Dendritic cell treated with granulocyte-macrophage colony-stimulating factor and Interleukin-4, amounts not matched to agents 40 ng/mL and 50 ng/mL, for 4 days (primary cell): ENCODE measurements around the gene EZH2.

Experiments used
- H3K27ac Mint-ChIP-seq: one replicate; pipeline ENCODE4 v1.8.0; 2022; ENCODE audit warnings: mild to moderate bottlenecking, mixed read lengths
- H3K27me3 Mint-ChIP-seq: one replicate; pipeline ENCODE4 v1.8.0; 2022; ENCODE audit warnings: mild to moderate bottlenecking, mixed read lengths
- H3K36me3 Mint-ChIP-seq: one replicate; pipeline ENCODE4 v1.8.0; 2022; ENCODE audit warnings: low read depth, mixed read lengths
- H3K4me1 Mint-ChIP-seq: one replicate; pipeline ENCODE4 v1.8.0; 2022; ENCODE audit warnings: low read depth, mixed read lengths
- H3K4me3 Mint-ChIP-seq: one replicate; pipeline ENCODE4 v1.8.0; 2022; ENCODE audit warnings: mild to moderate bottlenecking, moderate library complexity, mixed read lengths
- H3K9me3 Mint-ChIP-seq: one replicate; pipeline ENCODE4 v1.8.0; 2022; ENCODE audit warnings: mixed read lengths
- intact Hi-C: fragments of 100-400 bp; cut with micrococcal nuclease; formaldehyde crosslinking; loops from one replicate; pipeline ENCODE4 v1.15.0; 2022

Gene EZH2

GRCh38 chr7:148803094-148803493 is 81.0 kb downstream of the EZH2 start:
- intact Hi-C loops = no loop called here

GRCh38 chr7:148802101-148802493 is 82.0 kb downstream of the EZH2 start:
- Mint-ChIP-seq H3K27ac (no peak overlapping the region), H3K9me3 (no peaks in the 10 kb centered on the region), H3K4me3 (no peak overlapping the region)

More at GRCh38 chr7:148803094-148803493, 81.0 kb downstream of the EZH2 start:
- H3K27me3 Mint-ChIP-seq = no peaks in the 10 kb centered on the region
- peaks cover 94% of the 10 kb centered on the region for H3K36me3 Mint-ChIP-seq
- H3K27ac Mint-ChIP-seq = no peak overlapping the region
- H3K4me3 Mint-ChIP-seq = no peak overlapping the region
- H3K9me3 Mint-ChIP-seq = no peaks in the 10 kb centered on the region
- no peaks in the 10 kb centered on the region for H3K4me1 Mint-ChIP-seq

GRCh38 chr7:148800677-148801076 is 83.4 kb downstream of the EZH2 start:
- Mint-ChIP-seq H3K9me3 (no peaks in the 10 kb centered on the region), H3K27ac (no peak overlapping the region), H3K4me1 (no peaks in the 10 kb centered on the region), H3K4me3 (no peak overlapping the region), H3K27me3 (no peaks in the 10 kb centered on the region), H3K36me3 (peaks cover 94% of the 10 kb centered on the region)
- intact Hi-C loops = no loop called here

More at GRCh38 chr7:148802101-148802493, 82.0 kb downstream of the EZH2 start:
- Mint-ChIP-seq H3K27me3 (no peaks in the 10 kb centered on the region), H3K36me3 (peaks cover 94% of the 10 kb centered on the region), H3K4me1 (no peaks in the 10 kb centered on the region)
- intact Hi-C loops = no loop called here

- H3K27me3 Mint-ChIP-seq = no peaks in the 10 kb centered on the region
- H3K9me3 Mint-ChIP-seq = no peaks in the 10 kb centered on the region
- intact Hi-C loops = no loop called here
- no peak overlapping the region for H3K27ac Mint-ChIP-seq
- H3K4me1 Mint-ChIP-seq = no peaks in the 10 kb centered on the region
- H3K4me3 Mint-ChIP-seq = no peak overlapping the region
- peaks cover 94% of the 10 kb centered on the region for H3K36me3 Mint-ChIP-seq
Measured at GRCh38 chr7:148799893-148800555, 84.1 kb downstream of the EZH2 start.

DNA sequence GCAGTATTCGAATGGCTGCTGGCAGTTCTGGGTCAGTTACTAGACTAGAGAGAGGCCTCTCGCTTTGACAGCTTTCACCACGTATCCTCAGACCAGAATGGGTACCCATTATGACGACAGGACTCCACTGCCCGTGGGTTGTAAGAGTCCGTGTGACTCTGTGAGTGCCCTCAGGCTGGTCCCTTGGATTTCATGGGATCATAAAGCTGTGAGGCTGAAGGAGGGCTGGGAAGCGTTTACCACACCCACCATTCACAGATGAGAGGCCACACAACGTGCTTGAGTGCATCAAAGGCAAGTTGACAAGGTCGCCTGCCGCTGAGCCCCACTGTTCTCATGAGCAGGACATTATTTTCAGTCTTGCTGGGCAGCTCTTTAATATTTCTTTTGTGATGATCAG is 87.2 kb downstream of the EZH2 start:
- Mint-ChIP-seq H3K9me3 (no peaks in the 10 kb centered on the region), H3K4me1 (no peaks in the 10 kb centered on the region), H3K36me3 (peaks cover 99% of the 10 kb centered on the region), H3K27me3 (no peaks in the 10 kb centered on the region), H3K27ac (no peak overlapping the region), H3K4me3 (no peak overlapping the region)
- intact Hi-C loops = no loop called here

DNA sequence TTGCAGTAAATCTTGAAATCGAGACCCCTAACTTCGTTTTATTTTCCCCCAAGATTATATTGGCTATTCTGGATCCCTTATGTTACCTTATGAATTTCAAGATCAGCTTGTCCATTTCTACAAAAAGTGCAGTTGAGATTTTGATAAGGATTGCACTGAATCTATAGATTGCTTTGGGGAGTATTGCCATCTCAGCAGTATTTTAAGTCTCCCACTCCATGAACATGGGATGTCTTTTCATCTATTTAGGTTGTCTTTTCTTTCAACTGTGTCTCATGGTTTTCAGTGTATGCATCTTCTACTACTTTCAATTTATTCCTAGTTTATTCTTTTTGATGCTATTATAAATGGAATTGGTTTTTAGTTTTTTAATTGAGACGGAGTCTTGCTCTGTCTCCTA is 89.6 kb downstream of the EZH2 start:
- no peaks in the 10 kb centered on the region for H3K4me1 Mint-ChIP-seq
- H3K4me3 Mint-ChIP-seq = no peak overlapping the region
- peaks cover 96% of the 10 kb centered on the region for H3K36me3 Mint-ChIP-seq
- H3K9me3 Mint-ChIP-seq = no peaks in the 10 kb centered on the region
- H3K27ac Mint-ChIP-seq = no peak overlapping the region
- no peaks in the 10 kb centered on the region for H3K27me3 Mint-ChIP-seq
- intact Hi-C loops = no loop called here

GRCh38 chr7:148793590-148793989 is 90.5 kb downstream of the EZH2 start:
- H3K27me3 Mint-ChIP-seq = no peaks in the 10 kb centered on the region
- H3K27ac Mint-ChIP-seq = no peak overlapping the region
- intact Hi-C loops = no loop called here
- peaks cover 96% of the 10 kb centered on the region for H3K36me3 Mint-ChIP-seq
- H3K9me3 Mint-ChIP-seq = no peaks in the 10 kb centered on the region
- no peaks in the 10 kb centered on the region for H3K4me1 Mint-ChIP-seq
- no peak overlapping the region for H3K4me3 Mint-ChIP-seq

- Mint-ChIP-seq H3K4me1 (no peaks in the 10 kb centered on the region), H3K4me3 (no peak overlapping the region), H3K27ac (no peak overlapping the region), H3K9me3 (no peaks in the 10 kb centered on the region), H3K36me3 (peaks cover 96% of the 10 kb centered on the region), H3K27me3 (no peaks in the 10 kb centered on the region)
- intact Hi-C loops = no loop called here
Measured at GRCh38 chr7:148791546-148791945, 92.5 kb downstream of the EZH2 start.

- Mint-ChIP-seq H3K27me3 (no peaks in the 10 kb centered on the region), H3K27ac (no peak overlapping the region), H3K4me1 (no peaks in the 10 kb centered on the region), H3K9me3 (no peaks in the 10 kb centered on the region), H3K4me3 (no peak overlapping the region), H3K36me3 (peaks cover 95% of the 10 kb centered on the region)
- intact Hi-C loops = no loop called here
Measured at GRCh38 chr7:148790850-148791249, 93.2 kb downstream of the EZH2 start.

DNA sequence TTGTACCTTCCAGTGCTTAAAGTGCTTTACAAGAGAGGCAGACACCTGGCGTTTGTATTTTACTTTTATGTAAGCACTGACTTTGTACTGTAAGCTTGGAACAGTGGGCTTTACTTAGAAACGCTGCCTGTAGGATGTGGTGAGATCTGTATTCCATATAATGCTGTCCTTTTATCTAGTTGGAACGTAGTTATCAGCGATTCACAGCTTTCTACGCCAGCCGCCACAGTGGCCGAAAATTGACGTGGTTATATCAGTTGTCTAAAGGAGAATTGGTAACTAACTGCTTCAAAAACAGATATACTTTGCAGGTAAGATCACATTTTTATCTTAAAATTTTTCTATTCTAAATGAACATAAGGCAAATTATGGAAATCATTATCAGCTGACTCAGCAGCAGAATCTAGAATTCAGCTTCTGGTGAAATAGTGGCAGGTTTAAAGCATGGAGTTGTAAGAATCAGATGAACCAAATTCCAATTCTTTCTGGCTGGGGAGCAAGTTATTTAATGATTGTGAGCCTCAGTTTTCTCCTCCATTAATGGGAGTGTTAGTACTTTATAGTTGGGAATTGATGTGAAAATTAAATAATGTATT is 93.9 kb downstream of the EZH2 start:
- peaks cover 95% of the 10 kb centered on the region for H3K36me3 Mint-ChIP-seq
- H3K27ac Mint-ChIP-seq = no peak overlapping the region
- no peak overlapping the region for H3K4me3 Mint-ChIP-seq
- H3K27me3 Mint-ChIP-seq = no peaks in the 10 kb centered on the region
- intact Hi-C loops = no loop called here
- H3K4me1 Mint-ChIP-seq = no peaks in the 10 kb centered on the region
- H3K9me3 Mint-ChIP-seq = no peaks in the 10 kb centered on the region

GRCh38 chr7:148789220-148789619 is 94.9 kb downstream of the EZH2 start:
- intact Hi-C loops = no loop called here
- no peaks in the 10 kb centered on the region for H3K27me3 Mint-ChIP-seq
- H3K36me3 Mint-ChIP-seq = peaks cover 93% of the 10 kb centered on the region
- no peak overlapping the region for H3K27ac Mint-ChIP-seq
- no peaks in the 10 kb centered on the region for H3K4me1 Mint-ChIP-seq
- no peaks in the 10 kb centered on the region for H3K9me3 Mint-ChIP-seq
- H3K4me3 Mint-ChIP-seq = no peak overlapping the region

DNA sequence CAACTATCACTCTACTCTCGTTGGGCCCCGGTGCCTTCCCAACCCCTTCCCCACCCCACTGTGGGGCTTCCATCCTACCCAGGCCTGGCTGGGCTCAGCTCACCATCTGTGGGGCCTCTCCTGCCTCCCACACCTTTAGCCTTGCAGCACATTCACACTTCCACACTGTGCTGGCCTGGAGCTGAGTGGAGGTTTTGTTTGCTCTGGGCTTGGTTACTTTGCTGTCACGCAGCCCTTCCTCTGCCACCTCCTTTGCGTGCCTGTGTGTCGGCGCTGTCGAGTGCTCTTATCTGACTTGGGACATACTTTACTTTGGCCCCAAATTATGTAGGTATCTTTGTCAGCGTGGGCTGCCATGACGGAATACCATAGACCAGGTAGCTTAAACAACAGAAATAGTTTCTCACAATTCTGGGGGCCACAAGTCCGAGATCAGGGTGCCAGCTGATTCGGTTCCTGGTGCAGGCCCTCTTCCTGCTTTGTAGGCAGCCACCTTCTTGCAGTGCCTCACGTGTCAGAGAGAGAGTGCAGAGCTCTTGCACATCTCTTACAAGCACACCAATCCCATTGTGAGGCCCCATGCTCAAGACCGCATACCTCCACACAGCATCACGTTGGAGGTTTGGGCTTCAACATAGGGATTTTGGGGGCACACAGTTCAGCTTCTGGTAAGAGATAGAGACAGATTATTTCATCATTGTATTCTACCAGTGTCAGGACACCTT is 96.4 kb downstream of the EZH2 start:
- Mint-ChIP-seq H3K4me3 (no peak overlapping the region), H3K27ac (no peak overlapping the region), H3K27me3 (no peaks in the 10 kb centered on the region), H3K4me1 (no peaks in the 10 kb centered on the region), H3K36me3 (peaks cover 93% of the 10 kb centered on the region), H3K9me3 (no peaks in the 10 kb centered on the region)
- intact Hi-C loops = no loop called here

GRCh38 chr7:148783801-148784527 is 100.1 kb downstream of the EZH2 start:
- H3K9me3 Mint-ChIP-seq = no peaks in the 10 kb centered on the region
- no peaks in the 10 kb centered on the region for H3K27me3 Mint-ChIP-seq
- H3K36me3 Mint-ChIP-seq = peaks cover 90% of the 10 kb centered on the region
- H3K4me1 Mint-ChIP-seq = no peaks in the 10 kb centered on the region
- no peak overlapping the region for H3K4me3 Mint-ChIP-seq
- intact Hi-C loops = no loop called here
- no peak overlapping the region for H3K27ac Mint-ChIP-seq
